WI38 (cell line): ENCODE measurements around the gene SLC39A13.

Source experiments
- H3K4me3 ChIP-seq: 2 replicates; pipeline ENCODE4 v1.5.1; 2011; ENCODE audit warnings: low read depth, mild to moderate bottlenecking, control low read depth, low read length
- CTCF ChIP-seq: IDR thresholded peaks from 2 replicates; pipeline ENCODE4 v1.5.1; 2012; ENCODE audit warnings: low read depth, mild to moderate bottlenecking, control low read depth, low read length

The SLC39A13 gene

DNA sequence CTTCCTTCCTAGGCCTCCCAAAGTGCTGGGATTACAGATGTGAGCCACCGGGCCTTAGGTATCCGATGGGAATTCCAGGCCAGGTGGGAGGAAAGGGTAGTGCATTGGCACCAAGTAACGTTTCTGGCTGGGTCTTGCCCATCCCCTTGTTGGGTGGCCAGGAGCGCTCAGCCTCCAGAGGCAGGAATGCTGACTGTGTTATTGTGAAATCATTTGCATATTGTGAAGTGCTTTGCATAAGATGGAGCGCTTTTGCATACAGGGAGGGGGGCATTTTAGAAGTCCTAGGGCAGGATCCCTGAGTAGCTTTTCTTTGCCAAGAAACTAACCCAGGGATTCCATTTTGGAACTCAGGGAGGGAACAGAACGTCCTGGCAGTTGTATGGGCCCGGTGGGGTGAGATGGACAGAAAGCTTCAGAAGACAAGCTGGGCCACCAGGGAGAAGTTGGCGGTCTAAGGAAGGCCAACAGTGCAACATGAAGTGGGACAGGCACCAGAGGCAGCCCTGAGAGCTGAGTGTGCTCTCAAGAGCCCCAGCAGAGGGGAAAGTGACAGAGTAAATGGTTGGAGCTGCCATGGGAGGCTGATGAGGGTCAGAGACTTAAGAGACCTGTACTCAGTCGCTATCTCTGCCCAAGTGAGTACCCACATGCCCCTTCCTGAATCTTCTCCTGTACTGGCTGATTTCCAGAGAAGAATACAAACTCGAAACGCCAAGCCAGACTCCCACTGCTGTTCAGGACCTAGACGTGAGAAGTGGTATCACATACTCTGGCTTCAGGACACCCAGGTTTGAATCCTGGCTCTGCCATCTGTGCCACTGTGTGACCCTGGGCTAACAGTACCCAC lies 1.3 kb upstream of the SLC39A13 start:
- H3K4me3 ChIP-seq, result peak overlapping the region; percentile 73
- no peak for TF ChIP-seq CTCF

- no peak for TF ChIP-seq CTCF
- peak overlapping the region; percentile 86 for H3K4me3 ChIP-seq
These were observed 429 bp downstream of the SLC39A13 start for GRCh38 chr11:47408598-47409439.

- H3K4me3 ChIP-seq, result peak overlapping the region; percentile 86
- no peak for TF ChIP-seq CTCF
These were observed 1.3 kb downstream of the SLC39A13 start for GRCh38 chr11:47409440-47410369.

DNA sequence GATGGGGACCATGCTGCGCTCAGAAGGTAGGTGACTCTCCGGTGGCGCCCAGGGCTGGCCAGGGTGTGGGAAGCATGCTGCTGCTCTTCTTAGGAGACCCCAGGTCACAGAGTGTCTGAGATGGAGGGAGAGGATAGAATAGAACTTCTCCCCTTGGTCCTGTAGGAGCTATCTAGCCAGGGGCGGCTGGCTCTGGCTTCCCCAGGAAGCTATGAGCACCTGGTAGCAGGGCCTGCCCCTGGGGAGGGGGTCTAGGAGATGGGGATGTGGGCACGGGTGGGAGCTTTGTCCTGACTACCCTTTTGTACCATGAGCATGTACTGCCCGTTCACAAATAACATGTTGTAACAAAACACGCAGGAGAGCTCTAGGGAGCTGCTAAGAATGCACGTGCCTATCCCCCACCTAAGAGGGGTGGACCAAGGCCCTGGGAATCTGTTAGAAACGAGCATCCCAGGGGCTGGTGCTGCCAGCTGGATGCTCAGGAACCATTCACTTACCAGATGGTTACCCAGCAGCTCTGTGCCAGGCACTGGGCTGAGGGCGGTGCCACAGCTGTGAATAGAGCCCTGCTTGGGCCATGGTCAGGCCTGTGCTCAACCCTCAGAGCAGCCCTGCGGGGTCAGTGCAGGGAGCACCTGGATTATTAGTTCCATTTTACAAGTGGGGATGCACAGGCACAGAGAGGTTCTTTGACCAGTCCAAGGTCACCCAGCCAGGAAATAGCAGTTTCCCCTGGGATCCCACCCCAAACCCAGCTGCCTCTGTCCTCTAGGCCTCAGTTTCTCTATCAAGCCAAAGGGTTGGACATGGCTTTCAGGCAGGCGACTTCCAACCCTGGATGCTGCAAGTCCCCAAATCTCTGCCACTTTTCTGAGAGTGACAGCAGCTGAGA lies 2.2 kb downstream of the SLC39A13 start:
- peak overlapping the region; percentile 86 for H3K4me3 ChIP-seq
- TF ChIP-seq CTCF, result no peak

GRCh38 chr11:47411884-47412746 lies 3.7 kb downstream of the SLC39A13 start:
- H3K4me3 ChIP-seq, result no peak overlapping the region
- TF ChIP-seq CTCF, result peak; percentile 85
